GM12878 (cell line): Measurements from ENCODE around the gene HBB. TPM values are rescaled to one million over a fixed set of nuclear protein-coding genes. Genes with fewer than 3 reads are reported as not detected.

Experiments used
- ATAC-seq: fragments of 200-7000 bp; cut with Tn5 transposase; 3 replicates; pipeline ENCODE4 v1.9.1; 2020; ENCODE audit warnings: mild to moderate bottlenecking, moderate library complexity
- BruUV-seq: library from RNA; stranded (reverse); fragments of 400-500 nt; replicated peaks from 2 replicates; lab custom pipeline; 2021; lab: Mats Ljungman, UMichigan
- CTCF ChIA-PET: fragments of 300-600 bp; sonication (Branson Sonifier 250); formaldehyde crosslinking; extraction: SDS; loops from one replicate; lab custom pipeline; 2021; ENCODE audit warnings: inconsistent platforms; lab: Yijun Ruan, JAX
- POLR2A ChIA-PET: fragments of 350-600 bp; formaldehyde crosslinking; extraction: SDS; loops from one replicate; lab custom pipeline; 2021; ENCODE audit warnings: inconsistent platforms; lab: Charles Lee
- RAD21 ChIA-PET: fragments of 300-600 bp; sonication (Branson Sonifier 250); formaldehyde crosslinking; loops from one replicate; lab custom pipeline; 2023; ENCODE audit warnings: antibody characterized with exemption; ENCODE audit not compliant: unreplicated experiment; lab: Charles Lee
- SMC1A ChIA-PET: fragments of 300-600 bp; sonication (Branson Sonifier 250); formaldehyde crosslinking; loops from one replicate; lab custom pipeline; 2023; ENCODE audit not compliant: unreplicated experiment, uncharacterized antibody; lab: Charles Lee
- DNase-seq: peaks from one replicate; pipeline ENCODE4 v3.0.0-alpha.2; 2011; ENCODE audit warnings: low read depth, low spot score
- FAIRE-seq: peaks from 3 replicates; lab custom pipeline; 2011; peaks lifted over from hg19 to GRCh38; lab: Jason Lieb, UNC
- H2AFZ ChIP-seq: 2 replicates; pipeline ENCODE4 v1.6.0; 2011; ENCODE audit warnings: low read depth, low read length, control low read depth; ENCODE audit not compliant: control insufficient read depth
- H3K27ac ChIP-seq: 2 replicates; pipeline ENCODE4 v1.5.1; 2011; ENCODE audit warnings: control low read depth; ENCODE audit not compliant: control insufficient read depth, insufficient read depth
- H3K27me3 ChIP-seq, 2 experiments: replicated peaks in 1 of 2; 2 replicates each; pipeline versions ENCODE4 v1.6.0 to v1.6.1; 2011; ENCODE audit warnings: low read length in 1 of 2; ENCODE audit not compliant: control insufficient read depth in 2 of 2, insufficient read depth in 2 of 2
- H3K36me3 ChIP-seq, 2 experiments: 2 replicates each; pipeline ENCODE4 v1.5.1; 2011; ENCODE audit warnings: low read length in 1 of 2; ENCODE audit not compliant: control insufficient read depth in 2 of 2, insufficient read depth in 2 of 2
- H3K4me1 ChIP-seq: 2 replicates; pipeline ENCODE4 v1.6.1; 2011; ENCODE audit warnings: mild to moderate bottlenecking, low read length, moderate library complexity, mixed read lengths; ENCODE audit not compliant: control insufficient read depth, insufficient read depth
- H3K4me2 ChIP-seq: 2 replicates; pipeline ENCODE4 v1.6.0; 2011; ENCODE audit warnings: control low read depth; ENCODE audit not compliant: control insufficient read depth, insufficient read depth
- H3K4me3 ChIP-seq: fragments of 200-600 bp; sonication (generic); 2 replicates; pipeline ENCODE4 v1.5.1; 2016
- H3K79me2 ChIP-seq: 2 replicates; pipeline ENCODE4 v1.6.0; 2011; ENCODE audit warnings: low read length; ENCODE audit not compliant: control insufficient read depth, insufficient read depth
- H3K9ac ChIP-seq: 2 replicates; pipeline ENCODE4 v1.8.0; 2011; ENCODE audit warnings: low read length, control low read depth, mixed read lengths; ENCODE audit not compliant: control insufficient read depth, insufficient read depth
- H3K9me3 ChIP-seq: replicated peaks from 3 replicates; pipeline ENCODE4 v1.5.1; 2011; ENCODE audit warnings: mild to moderate bottlenecking, low read length; ENCODE audit not compliant: control insufficient read depth, insufficient read depth
- H4K20me1 ChIP-seq: 2 replicates; pipeline ENCODE4 v1.6.0; 2011; ENCODE audit not compliant: control insufficient read depth, insufficient read depth
- ETV6 ChIP-seq, 2 experiments: fragments of 450-650 bp in 1 of 2; IDR thresholded peaks in 1 of 2; conservative IDR thresholded peaks in 1 of 2; 2 replicates each; pipeline ENCODE4 v1.6.1; 2014; ENCODE audit warnings: antibody characterized with exemption in 1 of 2, borderline replicate concordance in 1 of 2, low read depth in 1 of 2, mild to moderate bottlenecking in 1 of 2, moderate library complexity in 1 of 2
- MYC ChIP-seq: IDR thresholded peaks from 2 replicates; pipeline ENCODE4 v1.6.1; 2011; ENCODE audit warnings: mild to moderate bottlenecking, low read length, moderate library complexity, inconsistent platforms; ENCODE audit not compliant: insufficient read depth, insufficient replicate concordance, insufficient read length, severe bottlenecking
- POU2F2 ChIP-seq: IDR thresholded peaks from 3 replicates; pipeline ENCODE4 v1.6.1; 2011; ENCODE audit warnings: low read depth, mild to moderate bottlenecking, low read length, borderline replicate concordance
- YY1 ChIP-seq: IDR thresholded peaks from 2 replicates; pipeline ENCODE4 v1.6.1; 2011; ENCODE audit warnings: low read depth, mild to moderate bottlenecking, low read length
- WGBS: methylation state at CpG from one replicate; pipeline ENCODE4 v1.1.6; 2016; ENCODE audit warnings: low lambda C conversion rate; ENCODE audit not compliant: insufficient replicate concordance, insufficient coverage; ENCODE audit errors: missing lambda C conversion rate; 5-methylcytosine and 5-hydroxymethylcytosine counted together
- in situ Hi-C: fragments of 300-500 bp; cut with MboI; formaldehyde crosslinking; loops from 9 replicates; pipeline ENCODE4 v1.14.3; 2018; ENCODE audit warnings: mixed read lengths
- intact Hi-C: fragments of 100-400 bp; cut with micrococcal nuclease; formaldehyde crosslinking; loops from one replicate; pipeline ENCODE4 v1.14.2; 2022; ENCODE audit not compliant: unreplicated experiment
- polyA plus RNA-seq, 11 experiments: library from polyadenylated mRNA; depleted of rRNA in 4 of 11; unstranded in 6 of 11; stranded (reverse) in 5 of 11; fragments of >200 nt; fragmentation: Nextera tagmentation in 4 of 11; fragmentation: Illumina TruSeq in 1 of 11; extraction: Ambion mirVana in 4 of 11; extraction: Trizol in 1 of 11; gene quantifications; 1 replicate in 1 of 11; 2 replicates in 10 of 11; pipeline versions ENCODE4 v1.2.1 to v1.2.3, GENCODE V29; 2011 to 2016; ENCODE audit warnings: inconsistent platforms in 2 of 11, missing spikeins in 2 of 11, low read depth in 1 of 11
- total RNA-seq, 4 experiments: library from RNA; depleted of rRNA in 3 of 4; stranded (reverse); fragments of >200 nt in 3 of 4; fragmentation: Illumina TruSeq in 1 of 4; extraction: Trizol in 1 of 4; gene quantifications; 2 replicates each; pipeline versions ENCODE4 v1.2.1 to v1.2.3, GENCODE V29; 2013 to 2021
- TF ChIP-seq, protein P1 (sequence below): fragments of 450-650 bp; IDR thresholded peaks from 2 replicates; pipeline ENCODE4 v1.6.1; 2017; ENCODE audit warnings: mild to moderate bottlenecking

HBB gene
- total and polyA plus RNA-seq, 10 of the 15 experiments (the other 5 are each of a cell fraction or from before 2014, with no cell fraction given), result 0.36 TPM; not detected in 9

DNA sequence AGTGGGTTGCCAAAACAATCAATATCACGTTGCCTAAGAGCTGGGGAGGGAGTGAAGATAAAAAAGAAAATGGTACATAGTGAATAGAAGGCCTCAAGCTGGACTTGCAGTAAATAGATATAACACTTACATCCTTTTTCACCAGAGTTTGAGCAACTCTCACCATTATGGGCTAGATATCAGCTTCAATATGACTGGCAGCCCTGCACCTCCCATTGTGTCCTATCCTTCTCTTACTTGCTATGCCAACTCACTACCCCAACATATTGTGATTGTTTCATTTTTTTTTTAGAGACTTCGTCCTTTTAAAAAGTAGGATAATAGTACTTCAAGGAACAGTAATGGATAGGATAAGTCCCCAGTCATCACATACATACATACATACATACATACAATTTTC is 15.3 kb upstream of the HBB start:
- TF ChIP-seq YY1 (no peak), MYC (no peak), ETV6 (conservative IDR thresholded peaks at IDR 0.05 in 1 of 2, IDR thresholded peaks at IDR 0.05 in 1 of 2; ENCODE audit: borderline replicate concordance in 1 of 2, low read depth in 1 of 2) (no peak), POU2F2 (no peak)
- TF ChIP-seq, protein P1, sequence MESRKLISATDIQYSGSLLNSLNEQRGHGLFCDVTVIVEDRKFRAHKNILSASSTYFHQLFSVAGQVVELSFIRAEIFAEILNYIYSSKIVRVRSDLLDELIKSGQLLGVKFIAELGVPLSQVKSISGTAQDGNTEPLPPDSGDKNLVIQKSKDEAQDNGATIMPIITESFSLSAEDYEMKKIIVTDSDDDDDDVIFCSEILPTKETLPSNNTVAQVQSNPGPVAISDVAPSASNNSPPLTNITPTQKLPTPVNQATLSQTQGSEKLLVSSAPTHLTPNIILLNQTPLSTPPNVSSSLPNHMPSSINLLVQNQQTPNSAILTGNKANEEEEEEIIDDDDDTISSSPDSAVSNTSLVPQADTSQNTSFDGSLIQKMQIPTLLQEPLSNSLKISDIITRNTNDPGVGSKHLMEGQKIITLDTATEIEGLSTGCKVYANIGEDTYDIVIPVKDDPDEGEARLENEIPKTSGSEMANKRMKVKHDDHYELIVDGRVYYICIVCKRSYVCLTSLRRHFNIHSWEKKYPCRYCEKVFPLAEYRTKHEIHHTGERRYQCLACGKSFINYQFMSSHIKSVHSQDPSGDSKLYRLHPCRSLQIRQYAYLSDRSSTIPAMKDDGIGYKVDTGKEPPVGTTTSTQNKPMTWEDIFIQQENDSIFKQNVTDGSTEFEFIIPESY, result no peak
- 0% methylated on average over 2 of the region's 2 CpGs for whole genome bisulfite sequencing
- no TSS peak for BruUV-seq
- Histone ChIP-seq H4K20me1 (no peaks in the 10 kb centered on the region), H3K9me3 (no peaks in the 10 kb centered on the region), H2AFZ (no peak overlapping the region), H3K9ac (no peak overlapping the region), H3K4me1 (no peaks in the 10 kb centered on the region), H3K79me2 (no peaks in the 10 kb centered on the region), H3K27me3 (peaks cover 0 to 2% of the 10 kb centered on the region in 2 experiments; a peak in 1 of 4 replicates), H3K36me3 (no peaks in the 10 kb centered on the region), H3K27ac (no peak overlapping the region), H3K4me3 (no peak overlapping the region), H3K4me2 (no peak overlapping the region)
- ChIA-PET POLR2A (no interaction called here), SMC1A (no interaction called here), RAD21 (no interaction called here), CTCF (interaction anchor here (0.6 kb wide), 1 partner anchor 359 kb away, joined by 3 read pairs; no protein-coding TSS in a partner anchor)
- ATAC-seq (no peak), DNase-seq (no peak), FAIRE-seq (no peak)
- intact Hi-C loops (no loop called here), in situ Hi-C loops (no loop called here)
